Measurements from ENCODE around the gene TMEM240. TPM values are rescaled to one million over a fixed set of nuclear protein-coding genes. Genes with fewer than 3 reads are reported as not detected.

The TMEM240 gene
- total and polyA plus RNA-seq, 2 experiments from 2014 or later: 1.8 to 5.1 TPM

DNA sequence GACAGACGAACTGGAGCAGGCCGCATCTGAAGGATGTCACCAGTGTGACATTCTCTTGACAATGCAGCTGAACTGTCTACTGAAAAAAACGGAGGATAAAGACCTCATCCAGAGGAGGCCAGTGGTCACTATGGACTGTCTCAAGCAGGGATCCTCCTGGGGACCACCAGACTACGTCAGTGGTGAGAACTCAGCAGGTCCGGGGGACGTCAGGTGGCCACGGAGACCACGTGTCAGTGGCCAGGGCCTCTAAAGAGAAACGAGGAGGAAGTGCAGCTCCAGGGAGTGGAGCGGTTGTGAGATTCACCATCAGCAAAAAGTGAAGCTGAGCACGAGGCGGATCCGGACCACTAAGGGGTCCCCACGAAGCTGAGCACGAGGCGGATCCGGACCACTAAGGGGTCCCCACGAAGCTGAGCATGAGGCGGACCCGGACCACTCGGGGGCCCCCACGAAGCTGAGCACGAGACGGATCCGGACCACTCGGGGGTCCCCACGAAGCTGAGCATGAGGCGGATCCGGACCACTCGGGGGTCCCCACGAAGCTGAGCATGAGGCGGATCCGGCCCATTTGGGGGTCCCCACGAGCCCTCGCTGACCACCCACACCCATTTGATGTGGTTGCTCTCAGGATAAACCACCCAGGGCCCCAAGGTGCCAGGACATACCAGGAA, 13.5 kb upstream of the TMEM240 start (continued):
- TF ChIP-seq ZNF114 (CRISPR knock-in tag; IDR thresholded peaks at IDR 0.05) (no peak), REST (IDR thresholded peaks at IDR 0.05; ENCODE audit: unreplicated experiment) (no peak), ZNF331 (CRISPR knock-in tag; IDR thresholded peaks at IDR 0.05; ENCODE audit: low read depth) (no peak), NANOG (IDR thresholded peaks at IDR 0.05; ENCODE audit: borderline replicate concordance) (no peak)

DNA sequence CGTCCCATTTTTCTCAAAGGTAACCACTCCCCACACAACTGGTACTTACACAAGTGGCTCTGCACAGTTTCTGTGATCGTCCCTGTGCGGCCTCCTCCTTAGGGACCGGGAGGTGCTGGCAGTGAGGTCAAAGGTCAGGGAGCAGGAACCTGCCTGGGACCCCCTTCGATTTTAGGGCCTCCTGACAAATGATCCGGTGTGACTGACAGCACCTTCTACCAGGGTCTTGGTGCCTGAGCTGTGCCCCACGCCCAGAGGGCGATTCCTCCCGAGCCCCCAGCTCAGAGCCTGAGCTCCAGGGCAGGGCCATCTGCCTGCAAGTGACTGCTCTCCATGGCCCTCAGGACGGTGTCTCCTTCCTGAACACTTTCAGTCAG, 11.8 kb upstream of the TMEM240 start:
- no peaks in the 10 kb centered on the region for H3K4me1 ChIP-seq (ENCODE audit: insufficient read depth)
- Mint-ChIP-seq H3K4me3 (no peak overlapping the region), H3K27ac (peak overlapping the region; percentile 75; the same call in 1 of the 2 replicates), H3K9me3 (no peaks in the 10 kb centered on the region; the same call in 2 of the 3 replicates), H3K36me3 (ENCODE audit: low read depth) (peaks cover 5% of the 10 kb centered on the region; the same call in 1 of the 3 replicates), H3K27me3 (ENCODE audit: insufficient read depth, low read depth, poor library complexity) (peaks cover 6% of the 10 kb centered on the region), H3K4me1 (no peaks in the 10 kb centered on the region)
- peaks cover 13% of the 10 kb centered on the region for H3K79me2 ChIP-seq (replicated peaks; ENCODE audit: insufficient read depth)
- no peak overlapping the region for H3K4me2 ChIP-seq
- no peaks in the 10 kb centered on the region for H3K27me3 ChIP-seq (ENCODE audit: insufficient read depth)
- 0 out of 2 replicates have a peak, but pooled peaks cover 15% of the 10 kb centered on the region for H3F3A ChIP-seq (replicated peaks; ENCODE audit: low read depth)
- H3K27ac ChIP-seq (ENCODE audit: low read depth): no peak overlapping the region
- no peak overlapping the region for H2AFZ ChIP-seq
- DNase-seq (ENCODE audit: low spot score) (no peak), ATAC-seq (no peak)
- H4K20me1 ChIP-seq (replicated peaks; ENCODE audit: insufficient read depth): peaks cover 25% of the 10 kb centered on the region
- H3K9me2 ChIP-seq (ENCODE audit: insufficient read depth): no peaks in the 10 kb centered on the region
- no peak overlapping the region for H3K4me3 ChIP-seq
- H3K36me3 ChIP-seq (ENCODE audit: insufficient read depth): no peaks in the 10 kb centered on the region
- TF ChIP-seq CTCF (conservative IDR thresholded peaks at IDR 0.05; ENCODE audit: low read depth in 2 of 2): no peak
- TF ChIP-seq, protein P1, sequence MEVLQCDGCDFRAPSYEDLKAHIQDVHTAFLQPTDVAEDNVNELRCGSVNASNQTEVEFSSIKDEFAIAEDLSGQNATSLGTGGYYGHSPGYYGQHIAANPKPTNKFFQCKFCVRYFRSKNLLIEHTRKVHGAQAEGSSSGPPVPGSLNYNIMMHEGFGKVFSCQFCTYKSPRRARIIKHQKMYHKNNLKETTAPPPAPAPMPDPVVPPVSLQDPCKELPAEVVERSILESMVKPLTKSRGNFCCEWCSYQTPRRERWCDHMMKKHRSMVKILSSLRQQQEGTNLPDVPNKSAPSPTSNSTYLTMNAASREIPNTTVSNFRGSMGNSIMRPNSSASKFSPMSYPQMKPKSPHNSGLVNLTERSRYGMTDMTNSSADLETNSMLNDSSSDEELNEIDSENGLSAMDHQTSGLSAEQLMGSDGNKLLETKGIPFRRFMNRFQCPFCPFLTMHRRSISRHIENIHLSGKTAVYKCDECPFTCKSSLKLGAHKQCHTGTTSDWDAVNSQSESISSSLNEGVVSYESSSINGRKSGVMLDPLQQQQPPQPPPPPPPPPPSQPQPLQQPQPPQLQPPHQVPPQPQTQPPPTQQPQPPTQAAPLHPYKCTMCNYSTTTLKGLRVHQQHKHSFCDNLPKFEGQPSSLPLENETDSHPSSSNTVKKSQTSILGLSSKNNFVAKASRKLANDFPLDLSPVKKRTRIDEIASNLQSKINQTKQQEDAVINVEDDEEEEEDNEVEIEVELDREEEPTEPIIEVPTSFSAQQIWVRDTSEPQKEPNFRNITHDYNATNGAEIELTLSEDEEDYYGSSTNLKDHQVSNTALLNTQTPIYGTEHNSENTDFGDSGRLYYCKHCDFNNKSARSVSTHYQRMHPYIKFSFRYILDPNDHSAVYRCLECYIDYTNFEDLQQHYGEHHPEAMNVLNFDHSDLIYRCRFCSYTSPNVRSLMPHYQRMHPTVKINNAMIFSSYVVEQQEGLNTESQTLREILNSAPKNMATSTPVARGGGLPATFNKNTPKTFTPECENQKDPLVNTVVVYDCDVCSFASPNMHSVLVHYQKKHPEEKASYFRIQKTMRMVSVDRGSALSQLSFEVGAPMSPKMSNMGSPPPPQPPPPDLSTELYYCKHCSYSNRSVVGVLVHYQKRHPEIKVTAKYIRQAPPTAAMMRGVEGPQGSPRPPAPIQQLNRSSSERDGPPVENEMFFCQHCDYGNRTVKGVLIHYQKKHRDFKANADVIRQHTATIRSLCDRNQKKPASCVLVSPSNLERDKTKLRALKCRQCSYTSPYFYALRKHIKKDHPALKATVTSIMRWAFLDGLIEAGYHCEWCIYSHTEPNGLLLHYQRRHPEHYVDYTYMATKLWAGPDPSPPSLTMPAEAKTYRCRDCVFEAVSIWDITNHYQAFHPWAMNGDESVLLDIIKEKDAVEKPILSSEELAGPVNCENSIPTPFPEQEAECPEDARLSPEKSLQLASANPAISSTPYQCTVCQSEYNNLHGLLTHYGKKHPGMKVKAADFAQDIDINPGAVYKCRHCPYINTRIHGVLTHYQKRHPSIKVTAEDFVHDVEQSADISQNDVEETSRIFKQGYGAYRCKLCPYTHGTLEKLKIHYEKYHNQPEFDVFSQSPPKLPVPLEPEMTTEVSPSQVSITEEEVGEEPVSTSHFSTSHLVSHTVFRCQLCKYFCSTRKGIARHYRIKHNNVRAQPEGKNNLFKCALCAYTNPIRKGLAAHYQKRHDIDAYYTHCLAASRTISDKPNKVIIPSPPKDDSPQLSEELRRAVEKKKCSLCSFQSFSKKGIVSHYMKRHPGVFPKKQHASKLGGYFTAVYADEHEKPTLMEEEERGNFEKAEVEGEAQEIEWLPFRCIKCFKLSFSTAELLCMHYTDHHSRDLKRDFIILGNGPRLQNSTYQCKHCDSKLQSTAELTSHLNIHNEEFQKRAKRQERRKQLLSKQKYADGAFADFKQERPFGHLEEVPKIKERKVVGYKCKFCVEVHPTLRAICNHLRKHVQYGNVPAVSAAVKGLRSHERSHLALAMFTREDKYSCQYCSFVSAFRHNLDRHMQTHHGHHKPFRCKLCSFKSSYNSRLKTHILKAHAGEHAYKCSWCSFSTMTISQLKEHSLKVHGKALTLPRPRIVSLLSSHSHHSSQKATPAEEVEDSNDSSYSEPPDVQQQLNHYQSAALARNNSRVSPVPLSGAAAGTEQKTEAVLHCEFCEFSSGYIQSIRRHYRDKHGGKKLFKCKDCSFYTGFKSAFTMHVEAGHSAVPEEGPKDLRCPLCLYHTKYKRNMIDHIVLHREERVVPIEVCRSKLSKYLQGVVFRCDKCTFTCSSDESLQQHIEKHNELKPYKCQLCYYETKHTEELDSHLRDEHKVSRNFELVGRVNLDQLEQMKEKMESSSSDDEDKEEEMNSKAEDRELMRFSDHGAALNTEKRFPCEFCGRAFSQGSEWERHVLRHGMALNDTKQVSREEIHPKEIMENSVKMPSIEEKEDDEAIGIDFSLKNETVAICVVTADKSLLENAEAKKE (CRISPR knock-in tag; IDR thresholded peaks at IDR 0.05): no peak
- TF ChIP-seq REST (IDR thresholded peaks at IDR 0.05; ENCODE audit: unreplicated experiment): no peak
- TF ChIP-seq, protein P2, sequence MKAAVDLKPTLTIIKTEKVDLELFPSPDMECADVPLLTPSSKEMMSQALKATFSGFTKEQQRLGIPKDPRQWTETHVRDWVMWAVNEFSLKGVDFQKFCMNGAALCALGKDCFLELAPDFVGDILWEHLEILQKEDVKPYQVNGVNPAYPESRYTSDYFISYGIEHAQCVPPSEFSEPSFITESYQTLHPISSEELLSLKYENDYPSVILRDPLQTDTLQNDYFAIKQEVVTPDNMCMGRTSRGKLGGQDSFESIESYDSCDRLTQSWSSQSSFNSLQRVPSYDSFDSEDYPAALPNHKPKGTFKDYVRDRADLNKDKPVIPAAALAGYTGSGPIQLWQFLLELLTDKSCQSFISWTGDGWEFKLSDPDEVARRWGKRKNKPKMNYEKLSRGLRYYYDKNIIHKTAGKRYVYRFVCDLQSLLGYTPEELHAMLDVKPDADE (IDR thresholded peaks at IDR 0.05): no peak
